Measurements from ENCODE around the gene RNU6-1. TPM values are rescaled to one million over a fixed set of nuclear protein-coding genes. Genes with fewer than 3 reads are reported as not detected.

RNU6-1 gene
- total and polyA plus RNA-seq, 11 donors: not detected

DNA sequence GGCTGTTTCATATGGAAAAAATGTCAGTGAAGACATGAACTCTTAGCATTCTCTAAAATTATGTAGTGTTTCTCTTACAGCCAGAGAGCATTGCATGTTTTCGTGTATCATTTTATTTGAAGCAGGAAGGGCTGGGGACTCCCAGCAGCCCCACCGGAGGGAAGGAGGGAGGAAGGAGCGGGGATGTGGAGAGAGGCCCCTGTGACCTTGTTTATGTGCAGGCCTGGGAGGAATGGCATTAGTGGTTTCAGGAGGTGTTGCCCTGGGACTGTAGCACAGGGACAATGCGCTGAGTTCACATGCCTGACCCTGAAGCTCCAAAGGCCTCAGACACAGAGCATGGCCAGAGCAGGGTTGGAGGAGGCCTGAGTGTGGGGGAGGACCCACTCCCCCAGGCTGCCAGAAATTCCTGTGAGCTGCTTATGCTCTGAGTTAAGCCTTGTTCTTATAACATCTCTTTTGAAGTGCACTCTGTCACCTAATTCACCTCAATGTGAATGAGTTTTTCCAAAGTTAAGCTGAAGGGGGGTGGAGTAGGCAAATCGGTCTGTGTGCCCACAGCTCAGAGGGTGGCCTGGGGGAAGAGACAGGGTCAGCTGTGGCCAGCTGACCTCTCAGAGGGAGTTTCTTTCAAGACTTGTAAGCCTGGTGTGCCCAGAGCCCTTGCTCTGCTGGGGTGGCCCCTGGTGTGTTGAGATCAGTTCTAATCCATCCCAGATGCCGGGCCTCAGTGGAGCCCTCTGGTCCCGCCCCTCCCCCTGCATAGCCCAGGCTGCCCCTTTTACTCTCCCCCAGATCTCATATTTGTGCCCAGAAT lies 3.9 kb upstream of the RNU6-1 start:
- Histone ChIP-seq H3K27ac (peak overlapping the region in 1 of 12 donors; percentile 21), H3K36me3 (no peaks in the 10 kb centered on the region), H3K9me3 (no peaks in the 10 kb centered on the region), H3K27me3 (no peaks in the 10 kb centered on the region), H3K4me3 (no peak overlapping the region), H3K4me1 (peaks cover 0 to 20% (median 14%) of the 10 kb centered on the region in 12 donors)
- no peak for ATAC-seq
- no peak for DNase-seq
- TF ChIP-seq POLR2A (IDR thresholded peaks at IDR 0.05): no peak
- TF ChIP-seq, protein P1, sequence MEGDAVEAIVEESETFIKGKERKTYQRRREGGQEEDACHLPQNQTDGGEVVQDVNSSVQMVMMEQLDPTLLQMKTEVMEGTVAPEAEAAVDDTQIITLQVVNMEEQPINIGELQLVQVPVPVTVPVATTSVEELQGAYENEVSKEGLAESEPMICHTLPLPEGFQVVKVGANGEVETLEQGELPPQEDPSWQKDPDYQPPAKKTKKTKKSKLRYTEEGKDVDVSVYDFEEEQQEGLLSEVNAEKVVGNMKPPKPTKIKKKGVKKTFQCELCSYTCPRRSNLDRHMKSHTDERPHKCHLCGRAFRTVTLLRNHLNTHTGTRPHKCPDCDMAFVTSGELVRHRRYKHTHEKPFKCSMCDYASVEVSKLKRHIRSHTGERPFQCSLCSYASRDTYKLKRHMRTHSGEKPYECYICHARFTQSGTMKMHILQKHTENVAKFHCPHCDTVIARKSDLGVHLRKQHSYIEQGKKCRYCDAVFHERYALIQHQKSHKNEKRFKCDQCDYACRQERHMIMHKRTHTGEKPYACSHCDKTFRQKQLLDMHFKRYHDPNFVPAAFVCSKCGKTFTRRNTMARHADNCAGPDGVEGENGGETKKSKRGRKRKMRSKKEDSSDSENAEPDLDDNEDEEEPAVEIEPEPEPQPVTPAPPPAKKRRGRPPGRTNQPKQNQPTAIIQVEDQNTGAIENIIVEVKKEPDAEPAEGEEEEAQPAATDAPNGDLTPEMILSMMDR (IDR thresholded peaks at IDR 0.05): no peak
- 81 to 89% (median 83%) methylated on average over 7 of the region's 7 CpGs for WGBS, 4 donors
- intact Hi-C loops (cut with DNase I): no loop called here

DNA sequence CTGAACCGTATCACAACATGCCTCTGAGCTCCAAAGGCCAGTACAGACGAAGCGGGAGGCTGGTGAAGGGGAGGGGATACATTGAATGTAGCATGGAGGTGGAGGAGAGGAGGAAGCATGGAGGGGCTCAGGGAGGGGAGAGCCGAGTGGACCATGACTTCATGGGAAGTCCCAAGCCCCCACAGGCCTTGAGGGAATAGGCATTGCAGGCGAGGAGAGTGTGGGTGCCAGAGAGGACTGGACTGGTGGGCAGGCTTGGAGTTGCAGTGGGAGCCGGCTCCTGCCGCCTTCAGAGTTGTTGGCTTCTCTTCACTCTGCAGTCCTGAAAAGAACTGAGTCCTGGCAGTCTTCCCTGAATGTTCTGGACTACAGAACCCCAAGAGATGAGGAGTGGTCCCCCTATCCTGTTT lies 3.3 kb upstream of the RNU6-1 start:
- 87 to 92% (median 87%) methylated on average over 7 of the region's 7 CpGs for WGBS, 4 donors
- Histone ChIP-seq H3K4me3 (no peak overlapping the region), H3K36me3 (no peaks in the 10 kb centered on the region), H3K27me3 (no peaks in the 10 kb centered on the region), H3K27ac (no peak overlapping the region), H3K4me1 (peaks cover 0 to 25% (median 17%) of the 10 kb centered on the region in 12 donors), H3K9me3 (no peaks in the 10 kb centered on the region)
- ATAC-seq (no peak), DNase-seq (no peak)
- TF ChIP-seq, protein P1 (IDR thresholded peaks at IDR 0.05): no peak
- no peak for TF ChIP-seq POLR2A (IDR thresholded peaks at IDR 0.05)
- intact Hi-C loops (cut with DNase I): no loop called here

GRCh38 chr15:67841513-67841762 lies 1.6 kb upstream of the RNU6-1 start:
- WGBS, 4 donors: 32 to 54% (median 42%) methylated on average over 4 of the region's 4 CpGs

More at GRCh38 chr15:67841513-67841762, 1.6 kb upstream of the RNU6-1 start:
- peak overlapping the region in 11 of 12 donors; percentile 56 to 97 (median 88) for H3K4me3 ChIP-seq
- no peaks in the 10 kb centered on the region for H3K9me3 ChIP-seq
- intact Hi-C loops (cut with DNase I): no loop called here
- ATAC-seq (no peak), DNase-seq (no peak)
- peaks cover 0 to 25% (median 17%) of the 10 kb centered on the region in 12 donors for H3K4me1 ChIP-seq
- TF ChIP-seq, protein P1 (IDR thresholded peaks at IDR 0.05): no peak
- no peak for TF ChIP-seq POLR2A (IDR thresholded peaks at IDR 0.05)
- H3K27ac ChIP-seq: peak overlapping the region in 7 of 12 donors; percentile 93 to 99 (median 98)
- H3K36me3 ChIP-seq: no peaks in the 10 kb centered on the region
- H3K27me3 ChIP-seq: no peaks in the 10 kb centered on the region
